ENCODE measurements around the gene C12orf60. TPM values are rescaled to one million over a fixed set of nuclear protein-coding genes. Genes with fewer than 3 reads are reported as not detected.

The C12orf60 gene
- 1.5 to 2.4 TPM (median 1.8 TPM) in 5 replicates for total RNA-seq (2022; extraction: Qiagen RNA extraction; ENCODE audit: low read depth)

GRCh38 chr12:14803011-14803829, at the start of gene C12orf60, which contains the start of gene WBP11:
TSS of gene C12orf60 (plus strand) at chr12:14803670. CDS start at chr12:14822936, 19,266 bp downstream.
TSS of gene WBP11 (minus strand) at chr12:14803478. CDS start at chr12:14801383, 2,095 bp downstream.

GRCh38 chr12:14814014-14814413, 10.5 kb downstream of the C12orf60 start, which contains the start of gene SMCO3:
TSS of gene SMCO3 (minus strand) at chr12:14814182. CDS start at chr12:14806680, 7,502 bp downstream.

GRCh38 chr12:14843425-14843887, 40.0 kb downstream of the C12orf60 start, which contains the start of gene ART4:
TSS of gene ART4 (minus strand) at chr12:14843526. CDS start at chr12:14843113, 413 bp downstream.

Other genes starting within 250 kb of the C12orf60 start
- 3.8 to 6.3 TPM (median 5.6 TPM) in 5 replicates for gene PLBD1, start 235.8 kb upstream of the C12orf60 start, total RNA-seq (2022; extraction: Qiagen RNA extraction; ENCODE audit: low read depth)
- 0.03 TPM in 1 of 5 replicates, not detected in the others for gene GUCY2C, start 107.1 kb upstream of the C12orf60 start, total RNA-seq (2022; extraction: Qiagen RNA extraction; ENCODE audit: low read depth)
- 45.2 to 49.2 TPM (median 48.1 TPM) in 5 replicates for gene WBP11, start 192 bp upstream of the C12orf60 start, total RNA-seq (2022; extraction: Qiagen RNA extraction; ENCODE audit: low read depth)
- gene SMCO3, start 10.5 kb downstream of the C12orf60 start, total RNA-seq (2022; extraction: Qiagen RNA extraction; ENCODE audit: low read depth), result 0.06 TPM in 1 of 5 replicates, not detected in the others
- gene ART4, start 39.9 kb downstream of the C12orf60 start, total RNA-seq (2022; extraction: Qiagen RNA extraction; ENCODE audit: low read depth), result not detected in 5 replicates
- not detected in 5 replicates for gene MGP, start 82.2 kb downstream of the C12orf60 start, total RNA-seq (2022; extraction: Qiagen RNA extraction; ENCODE audit: low read depth)
- not detected in 5 replicates for gene ERP27, start 134.9 kb downstream of the C12orf60 start, total RNA-seq (2022; extraction: Qiagen RNA extraction; ENCODE audit: low read depth)
- 1.1 to 1.5 TPM (median 1.3 TPM) in 5 replicates for gene ARHGDIB, start 157.9 kb downstream of the C12orf60 start, total RNA-seq (2022; extraction: Qiagen RNA extraction; ENCODE audit: low read depth)
- gene PDE6H, start 169.4 kb downstream of the C12orf60 start, total RNA-seq (2022; extraction: Qiagen RNA extraction; ENCODE audit: low read depth), result not detected in 5 replicates